OCI-LY3 (cell line): ENCODE results near the gene KATNAL1.
"Not testable (repeated sequence)": the region's sequence is repeated elsewhere in the genome, so short reads cannot be mapped to it uniquely, and the experiment has no call there.

ENCODE experiments used
- CTCF ChIP-seq: fragments of 200-600, 300-600 bp; sonication (generic); IDR thresholded peaks from 2 replicates; pipeline ENCODE4 v1.5.1; 2014; ENCODE audit warnings: antibody characterized with exemption, low read length, low read depth
- EZH2phosphoT487 ChIP-seq: fragments of 200-600 bp; shearing (Covaris generic); IDR thresholded peaks from 2 replicates; pipeline ENCODE4 v1.6.1; 2018; ENCODE audit warnings: antibody characterized with exemption, mixed run types, low read depth

- not testable (repeated sequence) for TF ChIP-seq CTCF, EZH2phosphoT487
Measured at GRCh38 chr13:30259149-30259733, 48.1 kb downstream of the KATNAL1 start.
